ENCODE data around the gene ALDH1L1.

DNA sequence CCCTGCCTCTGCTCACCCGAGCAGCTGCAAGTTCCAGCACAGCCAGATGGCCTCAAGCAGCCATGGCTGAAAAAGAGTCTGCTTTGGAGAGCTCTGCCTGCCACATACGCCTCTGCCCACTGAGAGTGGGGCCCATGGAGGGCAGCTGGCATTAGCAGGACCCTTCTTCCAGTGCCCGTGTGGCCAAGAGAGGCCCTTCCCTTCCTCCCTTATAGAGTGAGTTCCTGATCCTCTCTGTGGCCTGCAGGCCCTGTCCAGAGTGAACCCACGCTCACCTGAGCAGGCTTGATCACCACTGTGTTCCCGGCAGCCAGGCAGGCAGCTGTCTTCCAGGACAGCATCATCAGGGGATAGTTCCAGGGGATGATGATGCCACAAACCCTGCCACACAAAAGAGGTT is 55.0 kb downstream of the ALDH1L1 start:
- TF ChIP-seq, protein P1, sequence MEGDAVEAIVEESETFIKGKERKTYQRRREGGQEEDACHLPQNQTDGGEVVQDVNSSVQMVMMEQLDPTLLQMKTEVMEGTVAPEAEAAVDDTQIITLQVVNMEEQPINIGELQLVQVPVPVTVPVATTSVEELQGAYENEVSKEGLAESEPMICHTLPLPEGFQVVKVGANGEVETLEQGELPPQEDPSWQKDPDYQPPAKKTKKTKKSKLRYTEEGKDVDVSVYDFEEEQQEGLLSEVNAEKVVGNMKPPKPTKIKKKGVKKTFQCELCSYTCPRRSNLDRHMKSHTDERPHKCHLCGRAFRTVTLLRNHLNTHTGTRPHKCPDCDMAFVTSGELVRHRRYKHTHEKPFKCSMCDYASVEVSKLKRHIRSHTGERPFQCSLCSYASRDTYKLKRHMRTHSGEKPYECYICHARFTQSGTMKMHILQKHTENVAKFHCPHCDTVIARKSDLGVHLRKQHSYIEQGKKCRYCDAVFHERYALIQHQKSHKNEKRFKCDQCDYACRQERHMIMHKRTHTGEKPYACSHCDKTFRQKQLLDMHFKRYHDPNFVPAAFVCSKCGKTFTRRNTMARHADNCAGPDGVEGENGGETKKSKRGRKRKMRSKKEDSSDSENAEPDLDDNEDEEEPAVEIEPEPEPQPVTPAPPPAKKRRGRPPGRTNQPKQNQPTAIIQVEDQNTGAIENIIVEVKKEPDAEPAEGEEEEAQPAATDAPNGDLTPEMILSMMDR (conservative IDR thresholded peaks at IDR 0.05 in 1 of 2, IDR thresholded peaks at IDR 0.05 in 1 of 2; ENCODE audit: extremely low read depth in 1 of 2, insufficient read depth in 1 of 2, low read depth in 1 of 2, low read length in 2 of 2) = no peak
- TF ChIP-seq EZH2 (IDR thresholded peaks at IDR 0.05; ENCODE audit: borderline replicate concordance, low read length) = no peak
